ENCODE results near the gene CD276.

Gene CD276

DNA sequence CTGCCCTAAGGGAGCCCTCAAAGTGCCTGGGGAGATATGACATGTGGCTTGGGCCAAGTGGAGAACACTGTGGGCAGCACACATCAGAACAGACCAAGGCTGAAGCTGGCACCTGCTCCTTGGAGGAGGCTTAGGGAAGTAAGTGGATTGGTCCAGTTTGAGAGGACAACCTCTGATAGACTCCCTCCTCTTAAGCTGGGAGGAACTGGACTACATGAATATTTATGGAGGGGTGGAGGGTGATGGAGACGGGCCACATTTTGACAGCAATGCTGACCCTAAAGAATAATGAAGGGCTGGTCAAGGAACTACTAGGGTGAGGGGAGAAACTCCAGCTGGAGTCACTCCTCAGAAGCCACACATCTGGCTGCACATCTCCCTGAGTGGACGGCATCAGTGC is 6.5 kb upstream of the CD276 start:
- Histone ChIP-seq H3K4me1 (no peaks in the 10 kb centered on the region), H3K9me3 (no peaks in the 10 kb centered on the region), H3K27me3 (no peaks in the 10 kb centered on the region), H3K36me3 (no peaks in the 10 kb centered on the region), H3K4me3 (ENCODE audit: low read depth, low read length) (no peak overlapping the region)
- DNase-seq, result no peak
- TF ChIP-seq, protein P1, sequence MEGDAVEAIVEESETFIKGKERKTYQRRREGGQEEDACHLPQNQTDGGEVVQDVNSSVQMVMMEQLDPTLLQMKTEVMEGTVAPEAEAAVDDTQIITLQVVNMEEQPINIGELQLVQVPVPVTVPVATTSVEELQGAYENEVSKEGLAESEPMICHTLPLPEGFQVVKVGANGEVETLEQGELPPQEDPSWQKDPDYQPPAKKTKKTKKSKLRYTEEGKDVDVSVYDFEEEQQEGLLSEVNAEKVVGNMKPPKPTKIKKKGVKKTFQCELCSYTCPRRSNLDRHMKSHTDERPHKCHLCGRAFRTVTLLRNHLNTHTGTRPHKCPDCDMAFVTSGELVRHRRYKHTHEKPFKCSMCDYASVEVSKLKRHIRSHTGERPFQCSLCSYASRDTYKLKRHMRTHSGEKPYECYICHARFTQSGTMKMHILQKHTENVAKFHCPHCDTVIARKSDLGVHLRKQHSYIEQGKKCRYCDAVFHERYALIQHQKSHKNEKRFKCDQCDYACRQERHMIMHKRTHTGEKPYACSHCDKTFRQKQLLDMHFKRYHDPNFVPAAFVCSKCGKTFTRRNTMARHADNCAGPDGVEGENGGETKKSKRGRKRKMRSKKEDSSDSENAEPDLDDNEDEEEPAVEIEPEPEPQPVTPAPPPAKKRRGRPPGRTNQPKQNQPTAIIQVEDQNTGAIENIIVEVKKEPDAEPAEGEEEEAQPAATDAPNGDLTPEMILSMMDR (IDR thresholded peaks at IDR 0.05; ENCODE audit: low read depth, low read length), result no peak

DNA sequence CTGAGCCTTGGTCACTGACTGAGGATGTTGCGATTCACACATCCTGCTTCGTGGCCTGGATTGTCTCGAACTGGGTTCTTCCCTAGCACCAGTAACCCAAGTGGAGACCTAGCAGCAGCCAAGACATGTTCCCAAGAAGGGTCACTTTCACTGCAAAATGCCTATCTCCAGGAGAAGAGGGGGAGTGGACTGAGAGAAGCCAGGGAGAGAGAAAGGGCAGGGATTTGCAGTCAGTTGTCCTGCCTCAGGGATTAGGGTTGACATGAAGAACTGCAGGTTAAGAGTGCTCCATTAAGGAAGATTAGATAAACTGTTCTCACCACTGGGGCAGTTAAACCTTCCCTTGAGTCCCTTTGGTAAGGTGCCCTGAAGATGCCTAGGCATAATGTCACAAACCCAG is 5.7 kb upstream of the CD276 start:
- Histone ChIP-seq H3K9me3 (no peaks in the 10 kb centered on the region), H3K27me3 (peaks cover 1% of the 10 kb centered on the region; the same call in 1 of the 2 replicates), H3K4me1 (peaks cover 3% of the 10 kb centered on the region), H3K36me3 (no peaks in the 10 kb centered on the region), H3K4me3 (ENCODE audit: low read depth, low read length) (no peak overlapping the region)
- TF ChIP-seq, protein P1 (IDR thresholded peaks at IDR 0.05; ENCODE audit: low read depth, low read length), result no peak
- no peak for DNase-seq

DNA sequence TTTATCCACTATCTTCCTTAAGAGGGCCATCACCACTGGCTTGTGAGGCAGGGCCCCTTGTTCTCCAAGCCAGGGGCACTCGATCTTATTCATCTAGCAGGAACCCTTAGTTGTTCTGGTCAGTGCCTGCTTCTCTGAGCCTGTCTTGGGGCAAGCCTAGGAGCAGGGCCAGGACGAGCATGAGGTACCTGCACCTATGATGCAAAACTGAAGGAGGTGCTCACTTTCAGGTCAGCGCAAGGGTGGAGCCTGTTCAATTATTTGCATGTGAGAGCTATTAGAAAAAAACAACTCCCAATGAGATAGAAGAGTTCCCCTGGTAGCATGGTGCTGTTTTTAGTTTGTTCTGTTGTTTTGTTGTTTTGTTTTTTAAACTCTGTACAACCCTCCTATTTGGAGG is 5.0 kb upstream of the CD276 start:
- Histone ChIP-seq H3K27me3 (peaks cover 3% of the 10 kb centered on the region; the same call in 1 of the 2 replicates), H3K36me3 (no peaks in the 10 kb centered on the region), H3K9me3 (no peaks in the 10 kb centered on the region), H3K4me3 (ENCODE audit: low read depth, low read length) (no peak overlapping the region), H3K4me1 (peaks cover 6% of the 10 kb centered on the region)
- TF ChIP-seq, protein P1 (IDR thresholded peaks at IDR 0.05; ENCODE audit: low read depth, low read length), result no peak
- no peak for DNase-seq

DNA sequence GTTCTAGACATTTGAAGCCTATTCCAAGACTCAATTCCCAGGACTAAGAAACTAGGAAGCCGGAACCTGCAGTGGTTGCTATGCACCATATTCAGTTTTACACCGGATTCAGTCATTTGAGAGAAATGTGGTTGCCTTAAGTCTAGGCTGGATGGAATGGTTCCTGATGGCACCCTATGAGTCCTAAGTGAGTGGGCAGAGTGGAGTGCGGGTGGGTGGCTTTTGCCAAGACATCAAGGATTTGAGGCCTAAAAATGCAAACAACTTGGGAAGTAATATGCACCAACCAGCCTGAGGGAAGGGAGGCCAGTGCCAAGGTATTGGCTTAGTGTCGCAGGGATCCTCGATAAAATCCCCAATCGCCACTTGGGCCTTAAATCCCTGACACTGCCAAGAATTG is 4.2 kb upstream of the CD276 start:
- DNase-seq, result no peak
- Histone ChIP-seq H3K36me3 (no peaks in the 10 kb centered on the region), H3K4me3 (ENCODE audit: low read depth, low read length) (no peak overlapping the region), H3K4me1 (peaks cover 6% of the 10 kb centered on the region), H3K27me3 (peaks cover 3% of the 10 kb centered on the region; the same call in 1 of the 2 replicates), H3K9me3 (no peaks in the 10 kb centered on the region)
- TF ChIP-seq, protein P1 (IDR thresholded peaks at IDR 0.05; ENCODE audit: low read depth, low read length), result no peak

DNA sequence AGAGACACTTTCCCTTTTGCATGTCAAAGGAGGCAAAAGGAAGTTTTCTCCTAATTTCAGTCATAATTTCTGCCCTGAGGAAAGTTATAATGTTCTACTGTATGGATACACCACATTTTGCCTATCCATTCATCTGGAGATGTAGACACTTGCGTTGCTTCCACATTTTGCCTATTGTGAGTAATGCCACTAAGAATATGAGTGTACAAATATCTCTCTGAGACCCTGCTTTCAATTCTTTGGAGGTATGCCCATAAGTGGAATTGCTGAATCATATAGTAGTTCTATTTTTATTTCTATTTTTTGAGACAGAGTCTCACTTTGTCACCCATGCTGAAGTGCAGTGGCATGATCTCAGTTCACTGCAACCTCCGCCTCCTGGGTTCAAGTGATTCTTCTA is 3.6 kb upstream of the CD276 start:
- no peak for DNase-seq
- H3K36me3 ChIP-seq, result no peaks in the 10 kb centered on the region
- TF ChIP-seq, protein P1 (IDR thresholded peaks at IDR 0.05; ENCODE audit: low read depth, low read length), result no peak
- H3K9me3 ChIP-seq, result no peaks in the 10 kb centered on the region
- peaks cover 6% of the 10 kb centered on the region for H3K4me1 ChIP-seq
- H3K4me3 ChIP-seq (ENCODE audit: low read depth, low read length), result no peak overlapping the region
- H3K27me3 ChIP-seq, result peaks cover 3% of the 10 kb centered on the region; the same call in 1 of the 2 replicates

DNA sequence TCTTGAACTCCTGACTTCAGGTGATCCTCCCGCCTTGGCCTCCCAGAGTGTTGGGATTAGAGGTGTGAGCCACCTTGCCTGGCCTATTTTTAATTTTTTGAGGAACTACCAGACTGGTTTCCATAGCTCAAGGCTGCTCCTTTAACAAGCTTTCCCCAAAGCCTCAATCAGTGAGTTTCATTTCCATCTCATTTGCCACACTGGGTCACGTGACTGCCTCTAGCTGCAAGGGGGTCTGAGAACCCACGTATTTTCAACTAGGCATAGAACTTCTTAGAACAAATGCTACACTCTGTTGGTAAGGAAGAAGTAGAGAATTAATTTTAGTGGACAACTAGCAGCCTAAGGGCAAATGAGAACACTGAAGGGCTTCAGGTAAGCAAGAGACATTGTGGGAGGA is 3.1 kb upstream of the CD276 start:
- no peak for DNase-seq
- Histone ChIP-seq H3K36me3 (no peaks in the 10 kb centered on the region), H3K4me1 (peaks cover 6% of the 10 kb centered on the region), H3K9me3 (no peaks in the 10 kb centered on the region), H3K27me3 (peaks cover 3% of the 10 kb centered on the region; the same call in 1 of the 2 replicates), H3K4me3 (ENCODE audit: low read depth, low read length) (no peak overlapping the region)
- TF ChIP-seq, protein P1 (IDR thresholded peaks at IDR 0.05; ENCODE audit: low read depth, low read length), result no peak
